GM18858 (cell line): Measurements from ENCODE around the gene HOXA2.

Source experiments
- ATAC-seq: cut with Tn5 transposase; IDR thresholded peaks from one replicate; pipeline ENCODE4 v1.9.1; 2021; ENCODE audit not compliant: unreplicated experiment

HOXA2 gene

GRCh38 chr7:27102581-27103442, at the start of gene HOXA2:
TSS of gene HOXA2 (minus strand) at chr7:27102683. CDS start at chr7:27102500, 183 bp downstream.
- no peak for ATAC-seq

DNA sequence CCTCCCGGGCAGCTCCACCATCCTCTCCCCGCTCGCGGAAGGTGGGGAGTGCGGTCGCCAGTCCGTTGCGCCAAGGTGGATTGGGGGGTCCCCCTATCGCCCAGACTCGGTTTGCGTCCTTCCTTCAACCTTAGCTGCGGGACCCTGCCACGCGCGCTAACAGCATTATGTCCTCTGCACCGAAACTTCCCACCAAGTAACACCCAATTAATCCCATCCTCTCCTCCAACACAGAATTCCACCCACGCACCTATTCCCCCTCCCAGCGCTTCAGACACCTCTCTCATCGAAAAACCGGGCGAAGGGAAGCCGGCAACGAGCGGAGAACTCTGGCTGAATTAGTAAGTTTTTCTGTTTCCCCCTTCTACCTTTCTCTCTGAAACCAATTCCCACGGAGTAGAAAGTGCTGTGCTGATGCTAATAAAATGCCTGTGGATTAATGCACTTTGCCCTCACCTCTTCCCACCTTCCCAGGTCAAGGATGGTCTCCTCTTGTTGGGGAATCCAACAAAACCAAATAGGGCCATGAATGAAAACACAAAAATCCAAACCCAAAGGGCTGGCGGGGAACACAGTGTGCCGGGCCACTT, 49.0 kb upstream of the HOXA2 start:
- no peak for ATAC-seq

DNA sequence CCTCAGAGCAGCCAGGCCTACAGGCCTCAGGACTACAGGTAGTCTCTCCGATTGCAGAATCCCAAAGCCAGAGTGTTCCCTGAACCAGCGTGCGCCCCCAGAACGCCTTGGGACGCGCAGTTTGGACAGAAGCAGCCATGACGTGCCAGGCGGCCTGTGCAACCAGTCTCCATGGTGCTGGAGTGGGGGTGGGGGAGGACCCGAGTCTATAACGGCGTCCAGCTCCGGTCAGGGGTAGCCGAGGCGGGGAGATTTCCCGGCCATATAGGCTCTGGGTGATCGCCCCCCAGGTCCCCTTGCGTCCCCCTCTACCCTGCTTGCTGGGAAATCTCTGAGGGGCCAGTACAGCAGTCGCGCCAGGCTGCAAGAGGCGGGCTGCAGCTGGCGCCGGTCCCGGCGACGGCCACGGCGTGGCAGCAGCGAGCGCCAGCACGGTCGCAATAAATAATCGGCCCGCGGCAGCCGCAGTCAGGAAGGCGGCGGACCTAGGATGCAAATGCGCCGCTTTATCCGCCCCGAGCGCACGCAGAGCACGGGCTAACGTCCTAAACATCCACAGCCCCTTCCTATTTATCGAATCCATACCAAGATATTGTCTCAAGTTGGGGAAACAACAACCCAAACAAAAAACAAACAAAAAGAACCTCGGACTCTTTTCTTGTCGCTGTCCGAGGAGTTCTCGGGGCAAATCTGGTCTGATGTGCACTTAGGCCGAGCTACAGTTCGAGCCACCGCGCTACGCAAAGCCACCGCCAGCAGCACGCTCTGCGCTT, 48.3 kb upstream of the HOXA2 start:
- no peak for ATAC-seq

GRCh38 chr7:27149842-27150567, 47.5 kb upstream of the HOXA2 start:
- no peak for ATAC-seq

DNA sequence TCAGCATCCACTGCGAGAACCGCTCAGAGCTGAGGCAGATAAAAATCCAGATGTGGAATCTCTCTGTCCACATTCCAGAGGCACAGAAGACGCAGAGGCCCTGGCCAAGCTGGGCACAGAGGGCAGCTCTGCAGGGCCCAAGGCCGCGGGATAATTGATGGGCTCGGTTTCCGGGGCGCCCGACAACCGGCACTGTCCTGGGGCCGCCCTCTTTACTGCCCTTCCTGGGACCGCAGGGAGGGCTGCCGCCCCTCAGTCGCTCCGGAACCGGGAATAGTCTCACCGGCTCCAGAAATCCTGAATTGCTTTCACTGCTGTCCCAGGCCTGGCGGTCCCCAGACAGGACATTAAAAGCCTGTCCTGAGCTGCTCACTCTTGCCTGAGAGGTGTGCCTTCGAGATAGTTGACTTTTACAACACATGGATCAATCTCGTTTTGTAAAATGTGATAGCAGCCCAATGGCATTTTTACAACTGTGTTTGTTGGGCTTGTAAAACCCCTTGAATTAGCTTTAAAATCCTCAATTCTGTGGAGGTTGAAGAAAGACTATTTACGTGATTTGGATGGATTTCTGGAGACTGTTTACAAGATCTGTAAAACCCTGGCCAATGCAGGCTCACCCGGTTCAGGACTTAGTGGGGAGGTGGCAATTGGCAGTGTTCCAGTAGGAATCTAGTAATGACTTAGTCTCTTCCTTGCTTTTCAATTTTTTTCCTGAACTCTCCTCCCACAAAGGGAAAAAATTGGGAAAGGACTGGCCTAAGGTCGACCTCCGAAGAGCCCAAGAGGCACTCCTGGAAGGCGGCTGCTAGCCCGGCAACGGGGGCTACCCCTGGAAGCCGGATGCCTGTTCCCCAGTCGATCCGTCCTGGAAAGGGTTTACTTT, 46.5 kb upstream of the HOXA2 start:
- no peak for ATAC-seq

GRCh38 chr7:27148031-27148755, 45.7 kb upstream of the HOXA2 start:
- no peak for ATAC-seq

GRCh38 chr7:27147199-27148030, 44.9 kb upstream of the HOXA2 start, which contains the start of gene HOXA6:
TSS of gene HOXA6 (minus strand) at chr7:27147774. CDS start at chr7:27147749, 25 bp downstream.
- ATAC-seq, result no peak

GRCh38 chr7:27146491-27147198, 44.2 kb upstream of the HOXA2 start:
- no peak for ATAC-seq

- no peak for ATAC-seq
These were observed 43.5 kb upstream of the HOXA2 start for GRCh38 chr7:27145914-27146412.

- no peak for ATAC-seq
These were observed 42.9 kb upstream of the HOXA2 start for GRCh38 chr7:27145165-27145913.

DNA sequence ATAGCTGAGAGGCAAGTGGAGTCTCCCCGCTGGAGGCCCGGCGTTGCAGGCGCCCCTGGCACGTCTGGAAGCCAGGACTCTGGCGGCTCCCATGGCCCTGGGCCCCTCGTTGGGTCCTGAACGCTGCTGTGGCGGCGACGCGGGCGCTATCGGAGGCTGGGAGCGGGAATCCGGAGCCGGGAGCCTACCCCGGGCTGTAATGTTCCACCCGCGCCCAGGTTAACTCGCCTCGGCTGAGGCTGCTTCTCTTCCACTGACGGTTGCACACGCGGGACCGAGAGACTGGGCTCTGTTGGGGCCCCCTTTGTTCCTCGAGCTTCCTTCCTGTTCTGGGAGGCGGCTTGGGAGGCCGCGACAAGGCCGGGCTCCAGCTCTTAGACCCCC, 42.3 kb upstream of the HOXA2 start:
- no peak for ATAC-seq

DNA sequence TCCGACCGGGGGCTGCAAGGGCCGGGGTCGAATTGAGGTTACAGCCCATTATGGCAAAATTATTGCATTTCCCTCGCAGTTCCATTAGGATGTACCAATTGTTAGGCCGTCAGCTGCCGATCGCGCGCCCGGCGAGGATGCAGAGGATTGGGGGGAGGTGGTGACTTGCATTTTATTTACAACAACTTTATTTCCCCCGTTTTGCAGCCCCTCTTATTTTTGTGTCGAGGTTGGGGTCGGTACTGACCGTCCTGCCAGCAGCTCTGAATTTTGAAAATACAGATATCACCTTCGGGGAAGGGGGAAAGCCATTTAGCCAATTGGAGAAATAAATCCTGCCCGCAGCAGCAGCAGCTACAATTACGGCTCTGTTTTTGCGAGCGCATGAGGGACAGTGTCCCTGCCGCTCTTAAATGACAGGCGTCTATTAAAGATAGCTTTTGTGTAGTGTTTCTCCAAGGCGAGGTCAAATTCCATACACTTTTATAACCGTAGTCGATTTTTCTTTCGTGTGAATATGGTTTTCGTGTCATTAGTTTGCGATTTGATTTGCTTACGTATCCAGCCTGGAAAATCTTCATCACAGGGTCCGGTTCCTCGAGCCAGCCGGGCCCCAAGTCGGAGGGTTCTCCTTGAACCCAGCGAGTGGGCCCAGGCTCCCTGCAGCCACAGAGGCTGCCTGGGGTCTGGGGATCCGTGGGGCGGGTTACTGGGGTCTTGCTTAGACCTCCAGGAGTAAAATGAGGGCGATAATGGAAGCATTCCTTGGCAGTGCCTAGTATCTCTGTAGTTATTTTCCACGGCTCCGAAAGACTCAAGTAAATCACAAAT, 41.7 kb upstream of the HOXA2 start:
- ATAC-seq, result no peak

- ATAC-seq, result no peak
These were observed 40.8 kb upstream of the HOXA2 start, which contains the start of gene HOXA5 for GRCh38 chr7:27143023-27143949. TSS of gene HOXA5 (minus strand) at chr7:27143681. CDS start at chr7:27143607, 74 bp downstream.

GRCh38 chr7:27142580-27143022, 40.1 kb upstream of the HOXA2 start:
- no peak for ATAC-seq
